Heart left ventricle (tissue), 16 donors: Measurements from ENCODE around the gene SLC16A10. TPM values are rescaled to one million over a fixed set of nuclear protein-coding genes. Genes with fewer than 3 reads are reported as not detected.
"Not testable (repeated sequence)": the region's sequence is repeated elsewhere in the genome, so short reads cannot be mapped to it uniquely, and the experiment has no call there.

Experiments
- ATAC-seq, 4 donors: fragments of 200-7000 bp; cut with Tn5 transposase; one replicate each; pipeline ENCODE4 v1.9.1; 2020 to 2022; ENCODE audit warnings: moderate library complexity in 4 of 4, mild to moderate bottlenecking in 3 of 4, moderate number of reproducible peaks in 1 of 4
- DNase-seq, 5 donors: peaks; one replicate each; pipeline ENCODE4 v3.0.0-alpha.2; 2020
- H3K27ac ChIP-seq, 12 donors: fragments of 200-600 bp; sonication (generic) in 4 of 12; one replicate each; pipeline versions ENCODE4 v1.5.0 to v1.8.0; 2016 to 2022; ENCODE audit warnings: mild to moderate bottlenecking in 2 of 12
- H3K27me3 ChIP-seq, 9 donors: fragments of 200-600 bp; sonication (generic) in 2 of 9; one replicate each; pipeline versions ENCODE4 v1.5.1 to v1.8.0; 2016 to 2022; ENCODE audit warnings: mild to moderate bottlenecking in 3 of 9
- H3K36me3 ChIP-seq, 9 donors: fragments of 200-600 bp; sonication (generic) in 2 of 9; one replicate each; pipeline versions ENCODE4 v1.5.0 to v1.8.0; 2018 to 2022; ENCODE audit warnings: mild to moderate bottlenecking in 2 of 9
- H3K4me1 ChIP-seq, 12 donors: fragments of 200-600 bp; sonication (generic) in 4 of 12; one replicate each; pipeline versions ENCODE4 v1.5.0 to v1.8.0; 2016 to 2022; ENCODE audit warnings: mild to moderate bottlenecking in 3 of 12
- H3K4me3 ChIP-seq, 12 donors: fragments of 200-600 bp; sonication (generic) in 4 of 12; one replicate each; pipeline versions ENCODE4 v1.5.0 to v1.8.0; 2017 to 2022; ENCODE audit warnings: mild to moderate bottlenecking in 9 of 12, moderate library complexity in 4 of 12
- H3K9me3 ChIP-seq, 12 donors: fragments of 200-600 bp; sonication (generic) in 4 of 12; one replicate each; pipeline versions ENCODE4 v1.5.0 to v1.8.0; 2016 to 2022; ENCODE audit warnings: mild to moderate bottlenecking in 1 of 12
- CTCF ChIP-seq, 12 donors: fragments of 200-600 bp; sonication (generic) in 4 of 12; IDR thresholded peaks; one replicate each; pipeline versions ENCODE4 v1.5.0 to v1.8.0; 2018 to 2022; ENCODE audit warnings: antibody characterized with exemption in 12 of 12, mild to moderate bottlenecking in 5 of 12
- POLR2A ChIP-seq, 2 donors: fragments of 450-650 bp; IDR thresholded peaks; one replicate each; pipeline ENCODE4 v1.6.1; 2017; ENCODE audit warnings: antibody characterized with exemption in 2 of 2, mild to moderate bottlenecking in 2 of 2, moderate library complexity in 2 of 2
- WGBS, 4 donors: extraction: QIAGEN DNeasy Blood & Tissue Kit in 2 of 4; methylation state at CpG; one replicate each; pipeline versions ENCODE4 v1.1.5 to v1.1.7; 2013 to 2018; 5-methylcytosine and 5-hydroxymethylcytosine counted together
- intact Hi-C, 10 donors: fragments of 100-400 bp; cut with DNase I; formaldehyde crosslinking; loops; one replicate each; pipeline versions ENCODE4 v1.11.1 to v1.14.2; 2022
- polyA plus RNA-seq, 2 donors: library from polyadenylated mRNA; stranded (reverse); fragments of 200-250 nt; gene quantifications; one replicate each; pipeline ENCODE4 v1.2.3, GENCODE V29; 2013
- total RNA-seq, 9 donors: library from RNA; depleted of rRNA in 2 of 9; stranded (reverse); fragments of >200 nt in 2 of 9; fragmentation: NEBNext Ultra II Directional in 3 of 9; extraction: Animal tissue kit (Norgen Biotek cat#: 25700) in 3 of 9; gene quantifications; one replicate each; pipeline versions ENCODE4 v1.1.0 to v1.2.4, GENCODE V29; 2016 to 2023
- donor health status: ischemic (EF 13 %, LVEDD 7.1; RV severe dilation, severe dysfunction).
- donor health status: healthy with polysubstance abuse.
- donor health status: DM: no; HTN: yes; CAD: no.
- donor health status: DM: no; HTN: no; CAD: no.
- donor health status: ischemic (EF 25% LVEDD 6.9; RV normal size, moderate dysfunction).
- donor health status: ischemic (EF 25% LVEDD 5.7; RV mildly dilated, moderate dysfunction).
- donor health status: healthy.
- donor health status: DM: yes; HTN: yes; CAD: no.
- donor health status: ischemic (EF 35%, LVEDD 5.7; RV mildly dilated, moderate dysfunction).
- donor health status: nonischemic (EF 11% LVEDD 7.7; RV severe dilation, severe dysfunction).
- donor health status: DM: yes; HTN: yes; CAD: no.
- donor health status: PGD.
- donor health status: ischemic (EF 29% LVEDD 5.4; RV normal size, mild dysfunction).
- donor health status: nonischemic (EF 23%, LVEDD 6.1; RV moderate dilation, normal function).

SLC16A10 gene
- total and polyA plus RNA-seq, 11 donors, result 1.9 to 16.7 (median 6.6) TPM

- Histone ChIP-seq H3K4me1 (no peaks in the 10 kb centered on the region), H3K27me3 (no peaks in the 10 kb centered on the region), H3K36me3 (no peaks in the 10 kb centered on the region), H3K9me3 (peaks cover 0 to 16% (median 5%) of the 10 kb centered on the region in 12 donors), H3K4me3 (no peak overlapping the region), H3K27ac (no peak overlapping the region)
- WGBS, 4 donors, result 62 to 79% (median 73%) methylated on average over 5 of the region's 5 CpGs
- intact Hi-C loops, result no loop called here
- no peak for ATAC-seq
- no peak for DNase-seq
- no peak for TF ChIP-seq CTCF (IDR thresholded peaks at IDR 0.05)
- no peak for TF ChIP-seq POLR2A (IDR thresholded peaks at IDR 0.05)
Observed at GRCh38 chr6:111061508-111061907, 25.8 kb upstream of the SLC16A10 start.

GRCh38 chr6:111061985-111062384, 25.3 kb upstream of the SLC16A10 start:
- H3K27ac ChIP-seq, intact Hi-C loops, H3K36me3 ChIP-seq, ATAC-seq, H3K4me3 ChIP-seq, H3K4me1 ChIP-seq, H3K27me3 ChIP-seq, DNase-seq: not testable (repeated sequence)
- H3K9me3 ChIP-seq, result peaks cover 0 to 16% (median 5%) of the 10 kb centered on the region in 12 donors
- 84 to 95% (median 90%) methylated on average over 5 of the region's 5 CpGs for WGBS, 4 donors

- H3K36me3 ChIP-seq, H3K27ac ChIP-seq, DNase-seq, H3K27me3 ChIP-seq, H3K4me3 ChIP-seq, ATAC-seq, H3K4me1 ChIP-seq, intact Hi-C loops: not testable (repeated sequence)
- peaks cover 0 to 16% (median 5%) of the 10 kb centered on the region in 12 donors for H3K9me3 ChIP-seq
- 88 to 97% (median 94%) methylated on average over 5 of the region's 5 CpGs for WGBS, 4 donors
Observed at GRCh38 chr6:111062860-111063259, 24.4 kb upstream of the SLC16A10 start.

- TF ChIP-seq POLR2A (IDR thresholded peaks at IDR 0.05) (no peak), CTCF (IDR thresholded peaks at IDR 0.05) (no peak)
- peaks cover 0 to 5% (median 0%) of the 10 kb centered on the region in 9 donors for H3K27me3 ChIP-seq
Observed at GRCh38 chr6:111068109-111068865, 19.0 kb upstream of the SLC16A10 start.

GRCh38 chr6:111068866-111069234, 18.5 kb upstream of the SLC16A10 start:
- Histone ChIP-seq H3K4me3 (no peak overlapping the region), H3K27ac (no peak overlapping the region), H3K4me1 (no peaks in the 10 kb centered on the region), H3K9me3 (peaks cover 0 to 8% (median 2%) of the 10 kb centered on the region in 12 donors), H3K36me3 (no peaks in the 10 kb centered on the region), H3K27me3 (peaks cover 0 to 8% (median 0%) of the 10 kb centered on the region in 9 donors)
- no peak for DNase-seq
- intact Hi-C loops, result no loop called here
- TF ChIP-seq CTCF (IDR thresholded peaks at IDR 0.05) (no peak), POLR2A (IDR thresholded peaks at IDR 0.05) (no peak)
- WGBS, 4 donors, result 39 to 44% (median 41%) methylated on average over 2 of the region's 2 CpGs
- no peak for ATAC-seq

More at GRCh38 chr6:111068109-111068865, 19.0 kb upstream of the SLC16A10 start:
- ATAC-seq (no peak), DNase-seq (no peak)
- no peaks in the 10 kb centered on the region for H3K4me1 ChIP-seq
- WGBS, 4 donors, result 58 to 69% (median 60%) methylated on average over 8 of the region's 8 CpGs
- intact Hi-C loops, result no loop called here
- H3K4me3 ChIP-seq, result no peak overlapping the region
- peaks cover 0 to 14% (median 5%) of the 10 kb centered on the region in 12 donors for H3K9me3 ChIP-seq
- no peaks in the 10 kb centered on the region for H3K36me3 ChIP-seq
- H3K27ac ChIP-seq, result no peak overlapping the region
